T-helper 1 cell treated with Interleukin-12 subunit alpha and Interleukin-12 subunit beta and Interleukin-4 antibody, amounts not matched to agents 30 ng/mL and 1 ng/mL, for 36 hours (primary cell): Measurements from ENCODE around the gene QSOX1. TPM values are rescaled to one million over a fixed set of nuclear protein-coding genes. Genes with fewer than 3 reads are reported as not detected.
"Not testable (repeated sequence)": the region's sequence is repeated elsewhere in the genome, so short reads cannot be mapped to it uniquely, and the experiment has no call there.

ENCODE experiments used
- intact Hi-C: fragments of 100-400 bp; cut with micrococcal nuclease; formaldehyde crosslinking; loops from one replicate; pipeline ENCODE4 v1.15.1; 2024
- total RNA-seq: library from RNA; stranded (reverse); gene quantifications from 2 replicates; pipeline ENCODE4 v1.2.3, GENCODE V29; 2022

The QSOX1 gene, protein sequence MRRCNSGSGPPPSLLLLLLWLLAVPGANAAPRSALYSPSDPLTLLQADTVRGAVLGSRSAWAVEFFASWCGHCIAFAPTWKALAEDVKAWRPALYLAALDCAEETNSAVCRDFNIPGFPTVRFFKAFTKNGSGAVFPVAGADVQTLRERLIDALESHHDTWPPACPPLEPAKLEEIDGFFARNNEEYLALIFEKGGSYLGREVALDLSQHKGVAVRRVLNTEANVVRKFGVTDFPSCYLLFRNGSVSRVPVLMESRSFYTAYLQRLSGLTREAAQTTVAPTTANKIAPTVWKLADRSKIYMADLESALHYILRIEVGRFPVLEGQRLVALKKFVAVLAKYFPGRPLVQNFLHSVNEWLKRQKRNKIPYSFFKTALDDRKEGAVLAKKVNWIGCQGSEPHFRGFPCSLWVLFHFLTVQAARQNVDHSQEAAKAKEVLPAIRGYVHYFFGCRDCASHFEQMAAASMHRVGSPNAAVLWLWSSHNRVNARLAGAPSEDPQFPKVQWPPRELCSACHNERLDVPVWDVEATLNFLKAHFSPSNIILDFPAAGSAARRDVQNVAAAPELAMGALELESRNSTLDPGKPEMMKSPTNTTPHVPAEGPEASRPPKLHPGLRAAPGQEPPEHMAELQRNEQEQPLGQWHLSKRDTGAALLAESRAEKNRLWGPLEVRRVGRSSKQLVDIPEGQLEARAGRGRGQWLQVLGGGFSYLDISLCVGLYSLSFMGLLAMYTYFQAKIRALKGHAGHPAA
- 40.5 and 43.2 TPM in 2 replicates for total RNA-seq

GRCh38 chr1:180154325-180155181 lies at the start of gene QSOX1:
QSOX1 (plus strand) TSS chr1:180154869; CDS start chr1:180154908, 39 bp downstream.
- intact Hi-C loops, result loop anchor here (1.0 to 10.0 kb wide), 10 partner anchors 200 to 1874 kb away; partner anchors contain the start of genes CEP350, FAM20B, MR1 and SOAT1

- intact Hi-C loops, result no loop called here
Observed at GRCh38 chr1:180112091-180112490, 42.6 kb upstream of the QSOX1 start.

- intact Hi-C loops, result no loop called here
Observed at GRCh38 chr1:180112984-180113647, 41.6 kb upstream of the QSOX1 start.

- intact Hi-C loops, result no loop called here
Observed at GRCh38 chr1:180114396-180114945, 40.2 kb upstream of the QSOX1 start.

GRCh38 chr1:180116964-180117763 lies 37.5 kb upstream of the QSOX1 start:
- intact Hi-C loops, result no loop called here

GRCh38 chr1:180117764-180118116 lies 36.9 kb upstream of the QSOX1 start:
- intact Hi-C loops, result no loop called here

GRCh38 chr1:180119837-180120236 lies 34.8 kb upstream of the QSOX1 start:
- intact Hi-C loops, result no loop called here

- intact Hi-C loops, result no loop called here
Observed at GRCh38 chr1:180123463-180123936, 31.2 kb upstream of the QSOX1 start.

- intact Hi-C loops, result no loop called here
Observed at GRCh38 chr1:180130651-180131050, 24.0 kb upstream of the QSOX1 start.

DNA sequence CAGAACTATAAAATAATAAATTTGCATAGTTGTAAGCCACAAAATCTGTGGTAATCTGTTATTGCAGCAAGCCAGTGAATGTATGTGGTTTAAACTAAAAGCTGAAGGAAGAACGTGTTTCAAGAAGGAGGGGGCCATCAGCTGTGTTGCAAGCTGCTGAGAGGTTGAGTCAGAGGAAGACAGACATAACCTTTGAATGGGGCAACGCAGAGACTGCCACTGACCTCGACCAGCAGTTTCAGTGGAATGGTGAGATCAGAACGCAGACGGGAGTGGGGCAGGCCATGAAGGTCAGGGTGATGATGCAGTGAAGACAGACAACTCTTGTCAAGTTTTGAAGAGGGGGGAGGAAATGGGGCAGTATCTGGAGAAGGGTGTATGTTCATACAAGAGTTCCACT lies 23.2 kb upstream of the QSOX1 start:
- intact Hi-C loops, result no loop called here

DNA sequence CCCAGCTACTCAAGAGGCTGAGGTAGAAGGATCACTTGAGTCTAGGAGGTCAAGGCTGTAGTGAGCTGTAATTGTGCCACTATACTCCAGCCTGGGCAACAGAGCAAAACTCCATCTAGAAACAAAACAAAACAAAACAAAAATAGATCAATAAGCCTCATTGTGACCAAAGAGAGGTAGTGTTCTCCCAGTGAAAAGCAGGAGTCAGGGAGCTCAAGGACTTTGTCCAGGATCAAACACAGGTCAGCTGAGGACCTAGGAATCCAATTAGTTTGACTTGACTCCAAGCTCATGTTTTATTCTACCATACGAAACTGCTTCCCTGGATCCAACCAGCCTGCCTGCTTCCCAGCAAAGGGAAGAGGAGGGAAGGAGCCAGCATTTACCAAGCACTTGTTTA lies 21.5 kb upstream of the QSOX1 start:
- intact Hi-C loops, result no loop called here

- intact Hi-C loops, result not testable (repeated sequence)
Observed at GRCh38 chr1:180133688-180134087, 21.0 kb upstream of the QSOX1 start.

DNA sequence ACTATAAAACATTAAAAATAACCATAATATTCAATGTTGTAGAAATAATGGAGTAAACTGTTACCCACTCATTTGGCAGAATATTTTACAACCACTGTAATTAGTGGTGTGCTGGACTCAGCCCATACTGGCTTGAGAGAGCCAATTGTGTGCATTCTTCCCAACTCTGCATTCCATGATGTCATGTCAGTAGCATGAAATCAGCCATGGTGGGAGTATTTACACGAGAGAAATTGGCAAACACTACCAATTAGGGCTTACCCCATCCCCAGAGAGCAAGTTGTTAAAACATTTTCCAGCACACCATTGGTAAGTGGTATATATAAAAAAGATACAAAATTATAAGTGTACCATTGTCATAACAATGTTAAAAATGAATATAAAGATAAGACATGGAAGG lies 19.1 kb upstream of the QSOX1 start:
- intact Hi-C loops, result no loop called here

DNA sequence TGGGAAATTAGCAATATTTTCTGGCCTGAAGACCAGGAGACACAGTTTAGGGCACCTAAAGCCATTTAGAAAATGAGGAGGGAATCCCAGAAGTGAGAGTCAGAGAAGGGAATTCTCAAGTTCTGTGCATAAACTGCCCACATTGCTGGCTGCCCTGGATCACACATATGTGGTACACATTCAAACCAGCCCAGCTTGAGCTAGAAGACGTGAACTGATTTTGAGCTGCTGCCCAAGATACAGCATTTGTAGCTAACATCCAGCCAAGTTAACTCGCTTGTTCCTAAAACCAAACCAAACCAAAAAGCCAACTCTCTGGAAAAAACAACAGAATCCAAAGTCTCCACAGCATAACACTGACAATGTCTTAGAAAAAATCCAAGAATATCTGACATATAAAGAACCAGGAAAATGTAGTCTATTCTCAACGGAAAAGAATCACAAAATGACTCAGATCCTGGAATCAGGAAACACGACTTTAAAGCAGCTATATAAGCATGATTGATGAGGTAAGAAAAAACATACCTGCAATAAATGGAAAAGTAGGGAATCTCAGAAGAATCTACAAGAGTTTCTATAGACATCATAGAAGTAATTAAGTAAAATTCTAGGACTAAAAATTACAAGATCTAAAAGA lies 18.2 kb upstream of the QSOX1 start:
- intact Hi-C loops, result no loop called here

DNA sequence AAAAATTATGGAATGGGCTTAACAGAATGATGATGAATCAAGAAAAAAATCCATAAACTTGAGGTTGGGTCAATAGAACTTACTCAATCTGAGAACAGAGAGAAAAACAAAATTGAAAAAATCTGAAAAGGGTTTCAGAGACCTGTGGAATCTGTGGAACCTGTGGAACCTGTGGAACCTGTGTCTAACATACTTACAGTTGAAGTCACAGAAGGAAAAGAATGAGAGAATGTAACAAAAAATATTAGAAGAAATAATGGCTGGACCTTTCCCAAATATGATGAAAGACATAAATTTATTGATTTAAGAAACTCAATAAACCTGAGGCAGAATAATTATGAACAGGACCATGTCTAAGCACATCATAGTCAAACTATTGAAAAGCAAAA lies 17.7 kb upstream of the QSOX1 start:
- intact Hi-C loops, result no loop called here

- intact Hi-C loops, result no loop called here
Observed at GRCh38 chr1:180137776-180138175, 16.9 kb upstream of the QSOX1 start.

GRCh38 chr1:180141381-180141934 lies 13.2 kb upstream of the QSOX1 start:
- intact Hi-C loops, result no loop called here

DNA sequence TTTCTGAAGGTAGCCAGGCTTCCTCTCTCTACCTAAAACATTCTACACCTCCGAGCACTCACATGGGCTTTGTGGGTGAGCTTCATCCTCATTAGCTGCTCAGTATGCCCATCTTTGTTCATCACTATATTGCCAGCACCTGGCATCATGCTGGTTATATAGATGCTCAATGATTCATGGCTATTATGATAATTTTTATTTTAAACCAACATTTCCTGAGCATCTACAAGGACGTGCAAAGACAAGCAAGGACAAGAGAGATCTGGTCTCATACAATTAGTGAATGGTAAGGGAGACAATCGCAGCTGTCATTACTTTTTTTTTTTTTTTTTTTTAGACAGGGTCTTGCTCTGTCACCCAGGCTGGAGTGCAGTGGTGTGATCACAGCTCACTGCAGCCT lies 11.3 kb upstream of the QSOX1 start:
- intact Hi-C loops, result no loop called here
